Left hindlimb (tissue), 1 donor: ENCODE results near the gene GDPD5.
A peak's percentile ranks its signal among the peaks of the same experiment; 100 is the strongest.

Experiments
- DNase-seq: peaks from one replicate; pipeline ENCODE4 v3.0.0-alpha.2; 2018

Gene GDPD5

DNA sequence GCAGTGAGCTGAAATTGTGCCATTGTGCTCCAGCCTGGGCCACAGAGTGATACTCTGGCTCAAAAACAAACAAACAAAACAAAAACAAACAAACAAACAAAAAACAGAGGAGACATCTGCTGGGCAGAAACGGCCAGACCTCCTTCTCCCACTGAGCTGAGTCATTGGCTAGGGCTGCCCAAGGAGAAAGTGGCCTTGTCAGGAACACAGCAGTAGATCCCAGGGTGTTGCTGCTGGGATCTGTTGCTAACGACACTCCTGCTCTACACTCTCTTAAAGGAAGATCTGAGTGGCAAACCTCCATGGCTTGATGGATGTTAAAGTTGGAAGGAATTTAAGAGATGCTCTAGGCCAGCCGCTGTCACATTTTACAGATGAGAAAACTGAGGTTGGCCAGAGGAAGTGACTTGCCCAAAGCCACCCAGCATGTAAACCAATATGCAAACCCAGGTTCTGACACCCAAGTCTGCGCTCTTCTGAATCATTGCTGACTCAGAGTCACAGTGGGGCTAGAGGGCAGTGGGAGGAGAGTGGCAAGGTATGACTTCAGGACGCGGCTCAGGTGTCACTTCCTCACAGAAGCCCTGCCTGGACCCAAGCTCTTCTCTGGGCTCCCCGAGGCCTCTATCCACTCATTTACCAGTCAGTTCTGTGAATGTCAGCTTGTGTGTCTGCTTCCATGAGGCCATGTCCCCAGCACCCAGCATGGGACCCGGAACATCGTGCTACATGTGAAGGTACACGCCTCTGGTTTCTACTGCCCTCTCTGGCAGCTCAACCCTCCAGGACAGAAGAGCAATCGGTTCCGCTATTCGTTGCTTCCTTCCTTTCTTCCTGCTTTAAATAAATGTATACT lies 11.3 kb upstream of the GDPD5 start:
- DNase-seq: no peak

DNA sequence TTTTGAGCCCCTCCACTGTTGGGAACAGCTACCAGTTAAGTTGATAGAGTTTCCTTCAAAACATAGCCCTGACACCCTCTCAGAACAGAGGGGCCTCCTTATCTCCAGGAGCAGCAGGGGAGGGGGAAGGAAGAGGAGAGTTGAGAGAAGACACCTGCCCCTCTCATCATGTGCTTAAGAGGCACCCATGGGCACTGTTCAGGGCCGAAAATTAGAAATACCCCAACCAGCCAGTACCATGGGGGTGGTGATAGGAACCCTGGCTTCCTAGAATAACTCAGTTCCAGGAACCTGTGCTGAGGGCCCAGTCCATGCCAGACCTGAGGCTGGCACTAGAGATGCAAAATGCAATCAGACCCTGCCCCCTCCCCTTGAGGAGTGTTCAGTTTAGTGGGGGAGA lies 9.3 kb upstream of the GDPD5 start:
- DNase-seq: no peak

DNA sequence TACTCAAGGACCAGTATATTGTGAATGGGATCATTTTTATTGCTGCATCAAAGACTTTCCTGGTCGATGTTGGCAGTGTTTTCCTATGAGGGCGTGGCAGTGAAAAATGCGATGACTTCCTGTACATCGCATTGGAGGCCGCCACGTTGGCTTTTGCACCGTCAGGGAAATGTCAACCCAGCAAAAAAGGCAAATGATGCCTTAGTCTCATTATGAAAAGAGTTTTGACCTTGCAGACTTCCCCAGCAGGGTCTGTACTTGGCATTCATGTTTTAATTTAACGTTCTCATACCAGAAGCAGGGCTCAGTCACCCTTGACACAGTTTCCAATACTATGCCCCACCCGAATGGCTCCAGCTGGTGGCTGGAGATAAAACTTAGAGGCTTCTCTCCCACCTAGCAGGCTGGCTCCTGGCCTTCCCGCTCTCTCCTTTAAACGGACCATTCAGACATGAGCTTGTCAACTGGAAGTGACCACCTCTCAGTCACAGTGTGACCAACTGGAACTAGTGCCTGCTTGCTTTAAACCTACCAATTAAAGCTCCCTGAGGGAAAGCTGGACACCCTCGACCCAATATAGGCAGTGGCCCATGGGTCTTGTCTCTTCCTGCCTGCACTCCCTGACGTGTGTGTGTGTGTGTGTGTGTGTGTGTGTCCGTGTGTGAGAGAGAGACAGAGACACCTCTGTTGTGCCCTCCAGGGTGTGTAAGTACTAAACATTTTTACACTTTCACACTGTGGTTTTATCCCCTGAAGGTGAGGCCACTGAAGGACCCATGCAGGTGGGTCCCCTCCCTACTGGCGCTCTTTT lies 8.7 kb upstream of the GDPD5 start:
- no peak for DNase-seq

DNA sequence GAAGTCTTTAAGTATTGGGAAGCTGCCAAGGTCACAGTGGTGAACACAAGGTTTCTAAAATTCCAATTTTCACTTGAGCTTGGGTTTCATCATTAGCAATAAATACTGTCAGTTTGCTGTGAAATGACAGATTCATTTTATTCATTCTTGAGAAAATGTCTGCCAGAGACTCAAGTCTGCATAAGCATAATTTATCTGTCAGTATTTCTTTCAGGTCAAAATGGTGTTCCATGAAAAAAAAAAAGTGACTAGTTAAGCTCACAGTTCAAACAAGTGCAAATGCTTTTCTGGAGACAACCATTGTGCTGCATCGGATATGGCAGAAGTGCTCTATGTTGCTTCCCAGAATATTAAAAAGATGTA lies 8.1 kb upstream of the GDPD5 start:
- no peak for DNase-seq

DNA sequence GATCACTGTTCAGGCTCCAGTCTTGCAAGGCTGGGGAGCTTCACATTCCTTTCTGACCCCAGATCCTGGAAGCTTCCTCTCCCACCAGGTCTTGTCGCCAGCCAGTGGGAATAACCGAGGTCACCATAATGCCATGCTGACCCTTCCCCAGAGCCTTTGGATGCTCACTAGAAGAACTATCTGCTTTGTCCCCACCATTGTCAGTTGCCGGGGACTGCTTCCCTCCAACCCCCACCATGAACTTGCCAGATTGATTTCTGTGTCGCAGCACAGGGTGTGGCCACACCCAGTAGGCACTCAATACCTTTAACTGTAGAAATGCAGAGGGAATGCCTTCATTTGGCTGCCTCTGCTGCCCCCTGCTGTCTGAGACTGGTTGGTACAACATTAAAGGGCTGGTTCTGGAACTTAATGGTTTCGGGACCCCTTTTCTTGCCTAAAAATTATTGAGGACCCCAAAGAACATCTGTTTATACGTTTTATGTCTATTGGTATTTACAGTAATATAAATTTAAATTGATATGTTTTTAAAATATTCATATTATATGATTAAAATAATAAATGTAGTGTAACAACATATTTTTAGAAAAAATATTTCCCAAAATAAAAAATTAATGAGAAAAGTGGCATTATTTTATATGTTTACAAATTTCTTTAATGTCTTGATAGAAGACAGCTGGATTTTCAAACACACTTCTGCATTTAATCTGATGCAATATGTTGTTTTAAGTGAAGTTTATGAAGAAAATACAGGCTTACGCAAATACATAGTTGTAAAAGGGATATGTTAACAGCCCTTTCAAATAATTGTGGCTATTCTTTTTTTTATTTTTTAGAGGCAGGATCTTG lies 6.7 kb upstream of the GDPD5 start:
- DNase-seq: peak; percentile 64

DNA sequence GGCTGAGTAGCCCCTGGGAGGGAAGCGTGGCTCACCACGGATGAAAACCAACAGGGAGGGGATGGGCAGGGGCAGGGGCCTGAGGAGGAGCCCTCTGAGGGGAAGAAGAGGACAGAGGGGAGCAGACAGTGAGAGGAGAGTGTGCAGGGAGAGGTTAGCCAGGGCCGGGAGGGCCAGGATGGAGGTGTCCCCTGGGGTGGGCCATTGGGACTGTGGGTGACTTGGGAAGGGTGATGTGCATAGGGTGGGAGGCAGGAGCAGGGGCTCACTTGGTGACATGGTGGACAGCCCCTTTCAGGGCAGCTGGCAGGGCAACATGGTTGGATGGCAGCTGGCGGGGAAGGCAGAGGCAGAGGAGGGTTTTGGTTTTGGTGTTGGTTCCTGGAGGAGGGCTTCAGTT lies 5.6 kb upstream of the GDPD5 start:
- no peak for DNase-seq

DNA sequence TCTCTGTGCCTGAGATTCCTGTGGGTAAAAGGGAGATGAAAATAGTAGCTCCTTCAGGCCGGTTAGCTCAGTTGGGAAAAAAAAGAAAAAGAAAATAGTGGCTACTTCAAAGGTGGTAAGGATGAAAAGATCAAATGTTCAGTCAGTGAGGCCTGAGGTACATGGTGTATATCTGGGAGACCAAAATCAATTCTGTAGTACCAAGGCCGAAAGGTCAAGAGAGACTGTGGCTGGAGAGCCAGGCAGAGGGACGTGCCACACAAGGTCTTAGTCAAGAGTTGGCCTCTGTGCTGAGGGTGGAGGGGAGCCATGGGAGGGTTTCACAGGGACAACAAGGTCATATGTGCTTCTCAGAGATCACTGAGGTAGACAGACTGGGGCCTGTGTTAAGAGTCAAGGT lies 4.8 kb upstream of the GDPD5 start:
- no peak for DNase-seq

DNA sequence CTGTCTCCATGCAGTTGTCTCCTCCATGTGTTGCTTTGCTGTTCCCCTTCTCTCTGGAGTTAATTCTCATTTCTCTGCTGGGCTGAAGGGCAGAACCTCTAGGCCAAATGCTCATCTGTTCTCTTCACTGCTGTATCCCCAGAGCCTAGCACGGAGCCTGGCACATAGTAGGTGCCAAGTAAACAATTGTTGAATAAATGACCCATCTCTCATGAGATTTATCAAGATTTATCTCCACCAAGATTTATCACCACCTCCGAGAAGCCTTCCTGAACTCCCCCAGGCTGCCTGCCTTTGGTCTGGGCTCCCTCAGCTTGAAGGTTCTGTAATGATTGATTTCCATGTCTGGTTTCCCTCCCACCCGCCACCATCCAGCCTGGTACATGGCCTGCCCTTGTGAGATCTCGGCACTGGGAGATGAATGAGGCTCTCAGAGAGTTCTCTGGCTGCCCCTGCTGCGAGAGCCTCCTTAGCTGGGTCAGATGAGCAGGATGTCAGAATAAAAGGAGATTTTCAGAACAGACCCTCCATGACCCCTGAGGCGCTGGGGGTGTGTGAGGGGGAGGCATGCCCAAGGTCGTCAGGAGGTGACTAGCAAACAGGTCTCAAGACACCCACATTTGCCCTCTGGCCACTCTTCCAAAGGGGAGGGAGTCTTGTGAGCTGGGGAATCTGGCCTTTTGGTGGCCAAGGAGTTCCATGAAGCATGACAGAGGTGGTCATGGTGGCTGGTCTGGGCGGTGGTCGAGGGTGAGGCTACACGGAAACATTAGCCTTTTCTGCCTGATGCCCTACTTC lies 2.4 kb upstream of the GDPD5 start:
- DNase-seq: no peak

DNA sequence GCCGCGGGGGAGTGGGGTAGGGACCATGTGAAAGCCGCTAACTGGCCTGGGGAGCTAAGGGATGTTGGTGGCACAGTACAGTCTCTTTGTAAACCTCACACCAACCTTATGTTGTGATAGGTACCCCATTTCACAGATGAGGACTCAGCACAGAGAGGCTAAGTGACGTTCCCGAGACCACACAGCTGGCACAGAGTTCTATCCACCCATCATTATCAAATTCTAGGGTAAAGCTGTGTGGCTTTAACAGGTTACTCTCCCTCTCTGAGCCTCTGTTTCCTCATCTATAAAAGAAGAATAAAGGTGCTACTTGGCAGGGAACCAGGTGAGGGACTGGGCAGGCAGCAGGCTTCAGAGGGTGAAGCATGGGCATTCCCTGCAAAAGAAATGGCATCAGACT lies 1.4 kb upstream of the GDPD5 start:
- DNase-seq: no peak

DNA sequence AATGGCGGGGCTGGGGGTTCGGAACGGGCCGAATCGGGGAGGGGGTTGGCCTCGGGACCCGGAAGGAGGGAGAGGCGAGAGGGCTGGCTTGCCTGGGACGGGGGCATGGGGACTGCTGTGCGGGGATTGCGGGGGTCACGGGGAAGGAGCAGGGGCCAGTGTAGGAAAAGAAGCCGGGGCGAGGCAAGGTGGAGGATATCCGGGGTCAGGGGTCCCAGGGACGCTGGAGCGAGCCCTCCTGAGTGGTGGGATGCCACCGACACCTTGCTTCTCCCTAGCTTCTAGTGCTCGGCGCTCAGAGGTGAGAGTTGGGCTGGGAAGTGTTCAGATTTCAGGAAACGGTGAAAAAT lies 426 bp upstream of the GDPD5 start:
- DNase-seq: no peak

DNA sequence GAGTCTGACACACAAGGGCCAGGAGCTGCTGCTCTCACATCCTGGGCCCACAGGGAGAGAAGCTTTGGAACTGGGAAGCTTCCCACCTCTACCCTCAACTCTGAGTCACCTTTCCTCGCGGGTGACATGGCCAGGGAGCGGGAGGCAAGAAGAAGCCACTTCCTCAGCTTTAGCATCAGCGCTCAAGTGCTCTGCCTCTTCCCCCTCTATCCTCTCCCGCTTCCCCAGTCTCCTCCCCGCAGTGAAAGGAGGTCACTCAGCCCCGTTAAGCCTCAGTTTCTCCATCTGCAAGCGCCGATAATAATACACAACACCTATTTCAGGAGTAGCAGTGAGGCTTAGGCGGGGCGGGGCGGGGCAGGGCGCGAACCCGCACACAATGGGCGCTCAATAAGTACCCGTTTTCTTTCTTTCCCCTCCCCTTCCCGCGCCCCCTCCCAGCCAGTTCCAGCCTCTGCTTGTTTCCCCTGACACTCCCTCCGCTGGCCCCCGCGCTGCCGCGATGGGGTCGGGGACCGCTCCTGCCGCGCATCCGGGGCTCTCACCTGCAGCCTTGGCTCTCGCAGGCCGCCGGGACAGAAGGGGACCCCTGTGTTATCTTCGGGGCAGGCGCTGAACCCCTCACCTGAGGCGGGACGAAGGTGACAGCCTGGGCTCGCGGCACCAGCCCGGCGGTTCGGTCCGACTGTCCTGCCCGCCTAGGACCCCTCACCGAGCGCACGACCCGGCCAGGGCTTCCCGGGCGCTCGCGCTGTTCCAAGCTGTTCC lies 892 bp downstream of the GDPD5 start:
- no peak for DNase-seq

DNA sequence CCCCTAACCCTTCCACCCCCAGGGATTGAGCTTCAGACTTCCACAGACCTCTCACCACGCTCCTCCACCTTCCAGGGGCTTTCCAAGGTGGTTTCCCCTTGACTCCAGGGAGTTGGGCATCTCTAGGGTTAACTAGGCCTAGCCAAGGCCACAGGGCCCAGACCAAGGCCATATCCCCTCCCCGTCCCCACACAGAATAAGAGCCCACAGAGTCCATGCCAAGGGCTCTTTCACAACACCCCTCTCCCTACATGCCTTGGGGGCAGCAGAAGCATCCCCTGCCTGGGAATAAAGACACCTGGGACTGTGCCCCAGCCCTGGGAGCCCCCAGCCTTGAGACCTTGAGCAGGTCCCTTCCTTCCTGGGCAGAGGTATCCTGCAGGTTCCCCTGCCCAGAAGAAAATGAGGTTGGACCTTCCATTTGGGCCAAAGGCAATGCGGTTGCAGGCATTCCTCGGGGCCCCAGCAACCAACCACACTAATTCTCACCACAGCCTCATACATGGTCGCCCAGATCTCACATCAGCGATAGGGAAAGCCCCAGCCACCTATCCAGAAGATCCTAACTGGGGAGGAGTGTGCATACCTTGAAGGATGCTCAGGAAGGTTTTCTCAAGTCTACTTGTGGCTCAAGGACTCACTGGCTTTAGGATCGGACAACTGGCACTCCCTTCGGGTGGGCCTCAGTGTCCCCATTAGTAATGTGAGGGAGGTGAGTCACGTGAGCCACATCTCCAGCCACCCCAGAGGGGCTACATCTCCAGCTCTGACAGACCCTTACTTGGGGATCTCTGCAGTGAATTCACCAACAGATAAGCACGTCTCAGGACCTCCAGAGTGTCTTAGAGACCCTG lies 1.7 kb downstream of the GDPD5 start:
- DNase-seq: no peak

DNA sequence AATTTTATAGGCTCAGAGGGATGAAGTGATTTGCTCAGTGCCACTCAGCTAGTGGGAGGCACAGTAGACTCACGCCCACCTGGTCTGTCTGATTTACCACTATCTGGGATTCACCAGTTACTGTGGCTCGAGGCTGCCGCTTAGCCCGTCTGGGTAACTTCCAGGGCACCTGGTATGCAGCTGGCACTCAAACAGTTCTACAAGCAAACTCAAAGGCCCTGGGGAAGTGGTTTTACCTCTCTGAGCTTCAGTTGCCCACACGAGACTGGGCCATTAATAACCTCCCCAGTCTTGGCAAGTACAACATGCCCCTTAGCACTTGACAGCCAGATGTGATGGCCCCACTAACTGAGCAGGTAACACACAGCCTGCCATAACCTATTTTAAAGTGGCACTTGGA lies 2.6 kb downstream of the GDPD5 start:
- DNase-seq: no peak

DNA sequence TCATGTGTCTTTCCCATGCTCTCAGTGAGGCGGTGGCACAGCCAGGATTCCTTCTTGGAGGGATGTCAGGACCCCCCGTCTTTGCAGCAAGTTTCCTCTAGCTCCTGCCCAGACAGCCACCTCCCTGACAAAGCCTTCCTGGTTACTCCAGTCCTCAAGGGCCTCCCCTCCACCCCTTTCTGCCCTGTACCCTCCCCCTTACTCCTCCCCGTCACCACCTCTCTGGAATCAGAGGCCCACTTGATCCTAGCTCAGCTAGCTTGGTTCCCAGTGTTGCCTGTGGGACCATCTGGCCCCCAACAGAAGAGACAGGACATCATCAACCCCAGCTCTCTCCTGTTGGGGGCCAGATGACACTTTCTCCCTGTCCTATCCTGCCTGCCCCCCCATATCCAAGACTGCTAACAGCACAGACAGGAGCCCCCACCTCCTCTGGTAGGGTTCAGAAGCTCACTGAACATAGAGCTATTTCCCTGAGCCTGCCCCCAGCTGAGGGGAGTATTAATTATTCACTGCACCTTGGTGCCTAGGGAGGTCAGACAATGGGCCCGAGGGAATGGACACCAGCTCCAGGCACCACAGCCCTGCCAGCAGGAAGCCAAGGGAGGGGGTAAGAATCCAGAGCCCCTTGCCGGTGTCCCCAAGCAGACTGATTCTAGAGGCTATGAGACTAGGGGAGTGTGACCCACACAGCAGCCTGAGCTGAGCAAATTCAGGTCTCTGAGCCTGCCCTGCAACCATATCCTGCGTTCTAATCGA lies 3.3 kb downstream of the GDPD5 start:
- DNase-seq: no peak

DNA sequence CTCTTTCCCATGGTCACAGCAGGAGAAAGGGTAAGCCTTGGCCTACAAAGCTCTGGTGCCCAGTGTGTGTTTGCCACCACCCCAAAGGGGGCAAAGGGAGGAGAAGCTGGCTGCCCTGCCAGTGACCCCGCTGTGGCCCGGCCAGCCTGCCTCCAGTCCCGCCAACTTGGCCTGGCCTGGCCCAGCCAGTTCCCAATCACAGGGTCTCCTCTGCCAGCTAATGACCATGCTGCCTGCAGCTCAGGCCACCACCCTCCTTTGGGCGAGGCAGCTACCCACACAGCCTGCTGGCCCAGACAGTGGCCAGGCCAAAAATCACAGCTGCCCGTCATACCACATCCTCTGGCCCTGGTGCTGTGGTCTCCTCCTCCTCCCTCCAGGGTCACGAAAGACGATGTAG lies 5.1 kb downstream of the GDPD5 start:
- DNase-seq: peak; percentile 78

DNA sequence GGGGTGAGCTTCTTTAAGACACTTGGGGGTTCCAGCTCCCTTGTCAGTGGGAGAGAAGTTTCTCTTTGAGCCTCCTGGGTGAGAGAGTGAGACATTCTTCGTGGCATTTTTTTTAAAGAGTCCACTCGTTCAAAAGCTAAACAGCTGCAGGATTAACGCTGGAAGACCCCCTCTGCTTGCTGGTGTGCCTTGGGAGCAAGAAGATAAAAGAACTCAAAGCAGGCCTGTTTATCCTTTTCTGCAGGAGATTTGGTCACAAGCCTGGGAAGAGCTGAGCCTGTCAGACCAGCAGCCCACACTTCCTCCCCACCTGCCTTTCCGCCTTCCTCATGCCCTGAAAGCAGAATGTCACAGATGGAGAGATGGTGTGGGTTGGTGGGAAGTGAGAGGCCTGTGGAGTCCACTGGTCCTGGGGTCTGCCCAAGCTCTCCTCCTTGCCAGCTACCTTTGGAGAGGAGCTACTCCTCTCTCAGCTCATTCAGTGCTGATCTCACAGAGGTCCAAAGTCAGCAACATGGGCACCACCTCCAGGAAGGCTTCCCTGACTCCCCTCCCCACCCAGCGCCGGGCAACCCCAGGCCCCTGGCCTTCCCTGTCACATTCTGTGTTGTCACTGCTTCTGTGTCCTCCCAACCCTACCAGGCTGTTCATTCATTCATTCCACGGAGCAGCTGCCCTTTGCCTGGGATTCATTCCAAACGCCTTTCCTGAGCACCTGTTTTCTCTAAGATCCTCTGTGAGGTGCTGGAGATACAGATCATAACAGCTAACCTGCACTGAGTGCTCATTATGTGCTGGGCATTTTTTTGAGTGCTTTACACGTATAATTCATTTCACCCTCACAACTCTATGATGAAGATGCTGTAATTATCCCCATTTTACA lies 6.7 kb downstream of the GDPD5 start:
- no peak for DNase-seq

DNA sequence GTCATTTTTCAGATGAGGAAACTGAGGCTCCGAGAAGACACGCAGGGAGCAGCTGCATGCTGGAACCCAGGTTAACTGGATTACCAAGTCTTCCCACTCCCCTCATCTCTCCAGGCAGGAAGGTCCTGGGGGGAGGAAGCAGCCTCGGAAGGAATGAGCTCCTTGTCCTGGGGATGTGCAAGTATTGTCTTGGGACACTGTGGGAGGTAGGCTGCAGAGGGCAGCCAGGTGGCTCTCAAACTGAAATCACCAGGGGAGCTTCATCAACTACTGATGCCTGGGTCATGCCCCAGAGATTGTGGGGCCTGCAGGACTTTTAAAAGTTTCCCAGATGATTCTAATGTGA lies 7.6 kb downstream of the GDPD5 start:
- DNase-seq: no peak

DNA sequence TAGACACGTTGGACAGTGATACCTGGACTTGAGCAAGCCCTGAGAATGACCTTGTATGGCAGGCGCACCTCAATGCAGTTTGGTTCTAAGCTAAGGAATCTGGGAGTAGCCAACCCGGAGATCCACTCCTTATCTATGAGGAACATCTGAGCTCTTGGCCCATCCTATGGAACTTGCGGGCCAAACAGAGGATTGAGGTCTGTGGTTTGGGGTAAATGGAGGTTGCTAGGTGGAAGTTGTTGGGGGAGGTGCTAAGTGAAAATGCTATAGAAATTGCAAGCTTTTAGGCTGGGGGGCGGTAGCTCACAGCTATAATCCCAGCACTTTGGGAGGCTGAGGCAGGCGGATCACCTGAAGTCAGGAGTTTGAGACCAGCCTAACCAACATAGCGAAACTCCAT lies 8.9 kb downstream of the GDPD5 start:
- DNase-seq: no peak

DNA sequence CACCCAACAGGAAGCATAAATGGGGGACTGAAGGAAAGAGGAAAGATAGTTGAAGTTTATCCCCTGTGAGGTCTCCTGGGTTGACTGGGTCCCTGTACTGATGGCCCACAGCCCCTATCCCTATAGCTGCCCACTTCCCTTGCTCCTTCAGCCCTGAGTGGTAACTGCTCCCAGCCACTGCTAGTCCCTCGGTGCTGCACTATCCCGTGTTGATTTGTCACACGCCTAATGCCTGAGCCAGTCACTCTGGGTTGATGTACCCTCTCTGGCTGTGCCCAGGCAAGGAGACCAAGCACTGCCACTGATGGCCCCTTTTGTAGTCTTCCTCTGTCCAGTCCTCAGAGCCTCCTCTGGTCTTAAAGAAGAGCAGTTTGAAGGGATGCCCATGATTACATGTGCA lies 9.6 kb downstream of the GDPD5 start:
- no peak for DNase-seq
